Endometrial microvascular endothelial cells (primary cell): Measurements from ENCODE around the gene CDH6. TPM values are rescaled to one million over a fixed set of nuclear protein-coding genes. Genes with fewer than 3 reads are reported as not detected.
"Not testable (repeated sequence)": the region's sequence is repeated elsewhere in the genome, so short reads cannot be mapped to it uniquely, and the experiment has no call there.

Experiments
- in situ Hi-C: cut with HindIII; loops from 2 replicates; pipeline ENCODE4 v1.10.0; 2017; ENCODE audit warnings: low sequenced_read_pairs, low pct_unique_long_range_greater_than_20kb; ENCODE audit errors: inconsistent ontology term
- total RNA-seq: library from RNA; depleted of rRNA; stranded (reverse); fragments of >200 nt; gene quantifications from one replicate; pipeline ENCODE4 v1.2.3, GENCODE V29; 2015; ENCODE audit errors: inconsistent ontology term

CDH6 gene
- total RNA-seq, 1 donor from 2014 or later, result under 0.01 TPM

DNA sequence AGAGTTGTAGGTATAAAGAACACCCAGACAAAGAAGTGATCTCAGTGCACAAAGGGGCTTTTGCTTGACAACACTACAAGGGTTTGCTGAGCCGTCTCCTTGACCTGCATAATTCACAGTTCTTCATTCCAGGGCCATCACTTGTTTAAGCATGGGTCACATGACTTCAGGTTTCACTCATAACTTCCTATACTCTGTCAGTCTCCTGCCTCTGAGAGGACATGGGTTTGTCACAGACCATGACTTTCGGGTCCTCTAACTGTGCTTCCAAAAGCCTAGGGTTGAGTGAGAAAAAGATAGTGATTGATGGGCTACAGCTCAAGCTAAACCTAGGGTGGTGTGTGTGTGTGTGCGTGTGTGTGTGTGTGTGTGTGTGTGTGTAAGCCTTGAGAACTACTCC is 166.4 kb downstream of the CDH6 start:
- in situ Hi-C loops, result no loop called here

DNA sequence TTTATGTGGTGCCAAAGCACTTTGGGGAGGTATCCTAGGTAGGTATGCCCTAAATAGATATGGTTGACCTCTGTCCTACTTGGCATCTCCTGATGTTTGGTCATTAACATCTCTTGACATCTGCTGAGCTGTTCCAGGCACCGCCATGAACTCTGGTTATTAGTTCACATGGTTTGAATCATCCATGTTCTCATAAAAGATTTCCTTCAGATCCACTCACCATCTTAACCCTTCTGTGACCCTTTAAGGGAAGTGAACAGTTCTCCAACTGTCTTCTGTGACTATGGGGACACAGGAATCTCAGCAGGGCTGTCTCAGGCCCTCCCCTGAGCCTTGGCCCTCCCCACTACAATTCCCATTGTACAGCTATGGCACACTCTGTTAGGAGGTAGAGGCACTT is 167.7 kb downstream of the CDH6 start:
- in situ Hi-C loops, result no loop called here

DNA sequence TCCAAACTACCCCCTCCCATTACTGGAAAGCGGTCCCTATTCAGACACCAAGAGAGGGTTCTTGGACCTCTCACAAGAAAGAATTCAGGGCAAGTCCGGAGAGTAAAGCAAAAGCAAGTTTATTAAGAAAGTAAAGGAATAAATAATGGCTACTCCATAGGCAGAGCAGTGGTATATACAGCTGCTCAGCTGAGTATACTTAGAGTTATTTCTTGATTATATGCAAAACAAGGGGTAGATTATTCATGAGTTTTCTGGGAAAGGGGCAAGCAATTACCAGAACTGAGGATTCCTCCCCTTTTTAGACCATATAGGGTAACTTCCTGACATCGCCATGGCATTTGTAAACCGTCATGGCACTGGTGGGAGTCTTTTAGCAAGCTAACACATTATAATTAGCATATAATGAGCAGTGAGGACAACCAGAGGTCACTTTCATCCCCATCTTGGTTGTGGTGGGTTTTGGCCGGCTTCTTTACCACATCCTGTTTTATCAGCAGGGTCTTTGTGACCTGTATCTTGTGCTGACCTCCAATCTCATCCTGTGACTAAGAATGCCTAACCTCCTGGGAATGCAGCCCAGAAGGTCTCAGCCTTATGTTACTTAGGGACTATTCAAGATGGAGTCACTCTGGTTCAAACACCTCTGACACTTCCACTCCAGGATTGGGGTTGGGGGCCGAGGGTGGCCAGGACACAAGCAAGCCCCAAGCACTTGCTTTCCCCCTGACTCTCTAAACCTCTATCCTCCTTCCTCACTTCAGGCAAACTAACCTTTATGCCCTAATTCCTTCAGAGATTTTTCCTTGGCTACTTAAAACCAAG is 168.4 kb downstream of the CDH6 start:
- in situ Hi-C loops, result not testable (repeated sequence)

DNA sequence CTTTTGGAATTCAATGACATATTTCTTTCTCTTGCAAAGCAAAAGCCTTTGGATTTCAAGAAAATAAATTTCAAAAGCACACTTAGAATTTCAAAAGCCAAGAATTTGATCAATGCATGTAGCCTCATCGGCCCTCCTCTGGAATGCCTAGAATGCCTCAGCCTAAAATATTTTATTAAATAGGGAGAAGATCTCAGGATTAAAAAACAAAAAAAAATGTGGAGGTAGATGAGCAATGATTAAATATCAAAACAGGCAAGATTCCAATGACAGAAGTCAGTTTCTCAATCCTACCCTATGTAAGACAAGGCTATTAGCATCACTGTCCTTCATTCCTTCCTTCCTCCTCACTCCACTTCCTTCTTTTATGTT is 169.0 kb downstream of the CDH6 start:
- in situ Hi-C loops, result no loop called here

DNA sequence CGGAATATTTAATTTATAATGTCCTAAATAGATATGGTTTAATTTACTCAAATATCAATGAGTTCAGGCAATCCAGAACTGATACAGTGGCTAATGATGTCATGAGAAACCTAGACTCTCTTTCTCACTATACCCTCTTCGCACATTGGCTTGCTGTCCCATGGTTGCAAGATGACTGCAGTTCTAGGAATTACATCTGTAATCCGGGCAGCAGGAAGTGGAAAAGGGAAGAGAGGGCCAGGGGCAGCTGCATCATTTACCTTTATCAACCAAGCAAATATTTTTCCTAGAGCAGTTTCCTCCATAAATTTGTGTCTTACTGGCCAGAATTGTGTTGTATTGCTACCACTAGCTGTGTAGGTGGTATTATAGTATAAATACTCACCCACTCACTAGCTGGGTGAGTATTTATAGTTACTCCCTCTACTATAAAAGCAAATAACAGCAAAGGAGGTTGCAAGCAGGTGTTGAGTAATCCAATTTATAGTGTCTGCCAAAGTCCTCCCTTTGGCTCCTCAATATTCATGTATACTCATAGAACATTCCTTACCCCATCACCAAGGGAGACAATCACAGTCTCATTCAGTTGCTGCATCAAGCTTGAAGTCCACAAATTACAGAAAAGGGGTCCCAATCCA is 169.6 kb downstream of the CDH6 start:
- in situ Hi-C loops, result no loop called here

DNA sequence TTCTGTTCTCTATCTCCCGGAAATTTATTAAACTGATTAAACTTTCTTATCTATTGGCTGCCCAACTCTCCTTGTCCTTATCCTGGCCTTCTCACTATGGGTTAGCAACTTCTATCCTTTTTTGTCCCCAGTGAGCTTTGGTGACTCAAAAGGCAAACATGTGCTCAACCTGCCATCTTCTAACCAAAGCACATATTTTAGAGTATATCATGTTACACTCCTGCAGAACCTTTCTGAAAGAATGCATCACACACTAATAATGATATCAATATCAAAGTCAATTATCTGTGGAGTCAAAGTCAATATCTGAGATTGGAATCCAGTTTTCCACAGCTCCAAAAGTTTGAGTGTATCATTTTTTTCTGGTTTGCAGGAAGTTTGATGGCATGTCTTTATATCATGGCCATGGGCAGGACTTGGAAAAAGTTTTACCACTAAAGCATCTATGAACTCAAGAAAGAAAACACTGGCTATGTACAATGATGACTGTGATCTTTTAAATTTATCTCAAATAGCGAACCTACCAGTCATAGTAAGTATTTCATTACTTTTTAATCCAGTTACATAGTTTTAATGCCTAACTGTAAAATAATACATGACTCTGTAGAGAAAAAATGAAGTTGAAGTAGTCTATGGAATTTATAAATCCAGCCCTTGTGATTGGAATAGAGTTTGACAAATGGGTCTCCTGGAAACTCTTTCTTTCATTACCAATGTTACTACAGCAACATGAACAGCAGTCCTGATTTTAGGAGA is 171.6 kb downstream of the CDH6 start:
- in situ Hi-C loops, result no loop called here

- in situ Hi-C loops, result no loop called here
Measured at GRCh38 chr5:31365776-31366175, 172.3 kb downstream of the CDH6 start.

DNA sequence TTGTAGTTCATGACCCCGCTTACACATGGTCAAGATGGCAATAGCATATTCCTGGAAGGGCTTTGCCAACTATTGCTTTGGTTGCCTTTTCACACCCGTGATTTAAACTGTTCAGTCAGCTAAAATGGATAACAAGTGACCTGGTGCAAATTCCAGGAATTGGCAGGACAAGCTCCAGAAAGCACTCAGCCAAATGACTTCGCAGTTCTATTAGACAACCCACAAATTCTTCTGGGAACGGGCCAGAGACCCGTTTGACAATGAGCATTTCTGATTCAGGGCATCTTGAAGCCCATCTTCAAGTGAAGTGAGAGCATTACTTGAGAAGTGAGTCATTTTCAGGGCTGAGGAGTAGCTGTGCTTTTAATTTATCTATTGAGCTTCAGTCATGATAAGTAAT is 173.5 kb downstream of the CDH6 start:
- in situ Hi-C loops, result no loop called here

- in situ Hi-C loops, result no loop called here
Measured at GRCh38 chr5:31372124-31372523, 178.6 kb downstream of the CDH6 start.

DNA sequence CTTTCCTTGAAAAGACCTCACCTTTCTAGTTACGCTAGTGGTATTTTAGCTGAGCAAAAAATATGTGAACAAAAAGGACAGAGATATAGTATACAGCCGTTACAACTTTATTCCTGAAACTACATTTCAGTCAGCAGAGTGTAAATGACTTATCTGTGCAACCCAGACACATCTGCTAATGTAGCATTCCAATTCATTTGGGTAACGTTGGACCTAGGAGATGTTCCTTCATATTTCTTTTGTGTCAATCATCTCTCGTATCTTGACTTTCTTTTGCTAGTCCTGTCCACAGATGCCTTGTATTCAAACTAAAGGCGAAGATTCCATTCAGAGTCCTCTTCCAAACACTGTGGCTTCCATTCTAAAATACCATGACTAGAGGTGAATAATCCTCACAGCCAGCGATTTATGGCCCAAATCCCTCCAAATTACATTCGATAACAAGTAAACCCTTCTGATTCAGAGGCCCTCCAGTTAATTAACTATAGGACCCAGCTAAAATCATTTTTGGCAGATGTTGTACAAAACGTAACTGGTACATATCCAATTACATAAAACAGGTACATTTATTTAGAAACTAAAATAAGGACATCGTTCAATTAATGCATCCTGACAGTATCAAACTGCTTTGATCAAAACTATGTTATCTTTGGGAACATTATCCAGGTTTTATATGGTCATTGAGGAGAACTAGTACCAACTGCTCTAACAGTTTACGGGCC is 182.7 kb downstream of the CDH6 start:
- in situ Hi-C loops, result no loop called here

GRCh38 chr5:31377274-31377946 is 183.9 kb downstream of the CDH6 start:
- in situ Hi-C loops, result no loop called here

- in situ Hi-C loops, result no loop called here
Measured at GRCh38 chr5:31378136-31378535, 184.7 kb downstream of the CDH6 start.
